Choroid plexus epithelial cell (primary cell): Measurements from ENCODE around the gene POLR3H.

Experiments
- DNase-seq: peaks from one replicate; pipeline ENCODE4 v3.0.0-alpha.2; 2010; ENCODE audit warnings: low read depth
- H3K4me3 ChIP-seq: 2 replicates; pipeline ENCODE4 v1.5.1; 2011; ENCODE audit warnings: low read depth, mild to moderate bottlenecking, control low read depth, low read length, moderate library complexity
- TF ChIP-seq, protein P1 (sequence below): conservative IDR thresholded peaks from 2 replicates; pipeline ENCODE4 v1.5.1; 2011; ENCODE audit warnings: low read depth, mild to moderate bottlenecking, control low read depth, inconsistent platforms, low read length, moderate library complexity

Gene POLR3H

GRCh38 chr22:41524251-41524661 lies 20.0 kb downstream of the POLR3H start:
- H3K4me3 ChIP-seq, result no peak overlapping the region
- DNase-seq, result peak; percentile 81
- TF ChIP-seq, protein P1, sequence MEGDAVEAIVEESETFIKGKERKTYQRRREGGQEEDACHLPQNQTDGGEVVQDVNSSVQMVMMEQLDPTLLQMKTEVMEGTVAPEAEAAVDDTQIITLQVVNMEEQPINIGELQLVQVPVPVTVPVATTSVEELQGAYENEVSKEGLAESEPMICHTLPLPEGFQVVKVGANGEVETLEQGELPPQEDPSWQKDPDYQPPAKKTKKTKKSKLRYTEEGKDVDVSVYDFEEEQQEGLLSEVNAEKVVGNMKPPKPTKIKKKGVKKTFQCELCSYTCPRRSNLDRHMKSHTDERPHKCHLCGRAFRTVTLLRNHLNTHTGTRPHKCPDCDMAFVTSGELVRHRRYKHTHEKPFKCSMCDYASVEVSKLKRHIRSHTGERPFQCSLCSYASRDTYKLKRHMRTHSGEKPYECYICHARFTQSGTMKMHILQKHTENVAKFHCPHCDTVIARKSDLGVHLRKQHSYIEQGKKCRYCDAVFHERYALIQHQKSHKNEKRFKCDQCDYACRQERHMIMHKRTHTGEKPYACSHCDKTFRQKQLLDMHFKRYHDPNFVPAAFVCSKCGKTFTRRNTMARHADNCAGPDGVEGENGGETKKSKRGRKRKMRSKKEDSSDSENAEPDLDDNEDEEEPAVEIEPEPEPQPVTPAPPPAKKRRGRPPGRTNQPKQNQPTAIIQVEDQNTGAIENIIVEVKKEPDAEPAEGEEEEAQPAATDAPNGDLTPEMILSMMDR, result no peak

GRCh38 chr22:41523464-41524221 lies 20.6 kb downstream of the POLR3H start:
- peak; percentile 87 for DNase-seq
- H3K4me3 ChIP-seq, result no peak overlapping the region
- TF ChIP-seq, protein P1, result no peak

GRCh38 chr22:41522813-41523212 lies 21.5 kb downstream of the POLR3H start:
- TF ChIP-seq, protein P1, result no peak
- no peak for DNase-seq
- no peak overlapping the region for H3K4me3 ChIP-seq

DNA sequence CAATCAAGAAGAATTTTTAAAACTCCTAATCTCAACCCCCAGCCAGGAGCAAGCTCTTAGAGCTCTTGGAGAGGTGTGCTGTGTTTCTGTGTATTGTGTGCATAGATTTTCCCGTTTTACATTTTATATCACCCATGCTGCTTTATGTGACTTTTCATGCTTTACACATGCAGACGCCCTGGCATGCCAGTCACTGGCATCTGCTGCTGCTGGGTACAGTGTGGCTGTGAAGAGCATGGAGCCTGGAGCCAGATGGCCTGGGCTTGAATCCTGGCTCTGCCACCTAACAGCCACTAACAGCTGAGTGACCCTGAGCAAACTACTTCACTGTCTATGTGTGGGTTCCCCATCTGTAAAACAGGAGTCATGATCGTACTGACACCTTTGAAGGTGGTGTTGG lies 23.1 kb downstream of the POLR3H start:
- DNase-seq, result no peak
- TF ChIP-seq, protein P1, result no peak
- no peak overlapping the region for H3K4me3 ChIP-seq

GRCh38 chr22:41518048-41518347 lies 26.3 kb downstream of the POLR3H start:
- TF ChIP-seq, protein P1, result no peak
- H3K4me3 ChIP-seq, result no peak overlapping the region
- no peak for DNase-seq

DNA sequence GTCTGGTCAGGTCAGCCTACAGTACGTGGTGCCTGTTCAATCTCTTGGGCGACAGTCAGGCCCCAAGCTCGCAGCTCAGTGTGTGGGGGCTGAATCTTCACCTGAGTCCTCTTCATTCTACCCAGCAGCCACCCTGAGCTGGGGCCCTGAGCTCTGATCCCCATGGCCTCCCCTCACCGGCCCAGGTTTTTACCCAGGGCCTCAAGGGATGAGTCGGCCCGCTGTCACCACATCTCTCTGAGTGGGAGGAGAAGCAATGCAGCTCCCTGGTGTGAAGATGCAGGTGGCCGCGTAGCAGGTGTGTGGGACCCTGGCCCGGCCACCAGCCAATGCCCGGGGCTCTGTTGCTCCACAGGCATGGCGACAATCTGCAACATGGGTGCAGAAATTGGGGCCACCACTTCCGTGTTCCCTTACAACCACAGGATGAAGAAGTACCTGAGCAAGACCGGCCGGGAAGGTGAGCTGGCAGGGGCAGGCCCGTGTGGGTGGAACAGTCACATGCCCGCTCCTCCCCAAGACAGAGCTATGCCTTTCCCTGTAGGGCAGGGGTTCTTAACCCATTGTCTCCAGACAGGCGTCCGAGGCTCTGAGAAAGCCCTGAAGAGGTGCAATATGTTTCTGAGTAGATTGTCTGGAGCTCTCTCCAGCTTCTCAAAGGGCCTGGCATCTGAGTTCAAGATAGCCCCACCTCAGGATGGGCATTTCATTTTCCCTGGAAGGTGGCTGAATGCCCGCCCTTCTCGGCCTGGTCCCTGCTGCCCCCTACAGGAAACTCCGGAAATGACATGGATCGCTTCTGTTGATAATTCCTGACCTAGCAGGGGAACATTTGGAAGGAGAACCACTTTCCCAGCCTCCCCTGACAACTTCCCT lies 26.9 kb downstream of the POLR3H start:
- peak; percentile 62 for DNase-seq
- TF ChIP-seq, protein P1, result peak; percentile 95
- no peak overlapping the region for H3K4me3 ChIP-seq
